Activated naive CD4-positive, alpha-beta T cell treated with anti-CD3 and anti-CD28 coated beads for 36 hours (primary cell): Measurements from ENCODE around the gene PADI3. TPM values are rescaled to one million over a fixed set of nuclear protein-coding genes. Genes with fewer than 3 reads are reported as not detected.

ENCODE experiments used
- CTCF ChIA-PET: fragments of 350-600 bp; sonication (Branson Sonifier 250); formaldehyde crosslinking; loops from one replicate; lab custom pipeline; 2021; ENCODE audit warnings: antibody characterized with exemption; lab: Charles Lee
- DNase-seq: peaks from one replicate; pipeline ENCODE4 v3.0.0-alpha.2; 2020
- H3K27ac Mint-ChIP-seq: one replicate; pipeline ENCODE4 v1.8.0; 2021; ENCODE audit warnings: mild to moderate bottlenecking, mixed read lengths
- H3K27me3 Mint-ChIP-seq: one replicate; pipeline ENCODE4 v1.8.0; 2021; ENCODE audit warnings: low read depth, mixed read lengths
- H3K36me3 Mint-ChIP-seq: one replicate; pipeline ENCODE4 v1.8.0; 2021; ENCODE audit warnings: low read depth, mixed read lengths
- H3K4me1 Mint-ChIP-seq: one replicate; pipeline ENCODE4 v1.8.0; 2021; ENCODE audit warnings: low read depth, mixed read lengths
- H3K4me3 Mint-ChIP-seq: one replicate; pipeline ENCODE4 v1.8.0; 2021; ENCODE audit warnings: mild to moderate bottlenecking, moderate library complexity, mixed read lengths
- H3K9me3 Mint-ChIP-seq: one replicate; pipeline ENCODE4 v1.8.0; 2021; ENCODE audit warnings: mixed read lengths
- intact Hi-C: fragments of 100-400 bp; cut with micrococcal nuclease; formaldehyde crosslinking; loops from one replicate; pipeline ENCODE4 v1.15.1; 2023
- total RNA-seq, 2 experiments: library from RNA; stranded (reverse); gene quantifications; one replicate each; pipeline ENCODE4 v1.2.3, GENCODE V29; 2021

Gene PADI3, protein sequence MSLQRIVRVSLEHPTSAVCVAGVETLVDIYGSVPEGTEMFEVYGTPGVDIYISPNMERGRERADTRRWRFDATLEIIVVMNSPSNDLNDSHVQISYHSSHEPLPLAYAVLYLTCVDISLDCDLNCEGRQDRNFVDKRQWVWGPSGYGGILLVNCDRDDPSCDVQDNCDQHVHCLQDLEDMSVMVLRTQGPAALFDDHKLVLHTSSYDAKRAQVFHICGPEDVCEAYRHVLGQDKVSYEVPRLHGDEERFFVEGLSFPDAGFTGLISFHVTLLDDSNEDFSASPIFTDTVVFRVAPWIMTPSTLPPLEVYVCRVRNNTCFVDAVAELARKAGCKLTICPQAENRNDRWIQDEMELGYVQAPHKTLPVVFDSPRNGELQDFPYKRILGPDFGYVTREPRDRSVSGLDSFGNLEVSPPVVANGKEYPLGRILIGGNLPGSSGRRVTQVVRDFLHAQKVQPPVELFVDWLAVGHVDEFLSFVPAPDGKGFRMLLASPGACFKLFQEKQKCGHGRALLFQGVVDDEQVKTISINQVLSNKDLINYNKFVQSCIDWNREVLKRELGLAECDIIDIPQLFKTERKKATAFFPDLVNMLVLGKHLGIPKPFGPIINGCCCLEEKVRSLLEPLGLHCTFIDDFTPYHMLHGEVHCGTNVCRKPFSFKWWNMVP
- total RNA-seq, result not detected

DNA sequence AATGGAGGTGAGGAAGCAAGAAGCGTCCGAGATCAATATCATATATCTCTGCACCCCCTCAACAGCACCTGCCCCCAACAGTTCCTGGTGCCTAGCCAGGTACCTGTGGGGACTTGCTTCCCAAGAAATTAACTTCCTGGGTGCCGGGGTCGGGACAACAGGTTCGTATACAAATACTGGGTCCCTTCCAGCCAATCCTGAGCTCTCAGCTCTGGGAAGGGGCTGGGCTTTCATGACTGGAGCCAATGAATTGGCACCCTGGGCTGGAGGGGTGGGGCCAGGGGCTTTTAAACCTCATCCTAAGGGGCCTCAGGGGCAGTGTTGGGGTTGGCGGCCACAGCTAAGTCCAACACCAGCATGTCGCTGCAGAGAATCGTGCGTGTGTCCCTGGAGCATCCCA lies at the start of gene PADI3:
PADI3 (plus strand) TSS at position 318 of the 400 bp plus-strand sequence; CDS start at position 358, 40 bp downstream.
- CTCF ChIA-PET, result no interaction called here
- Mint-ChIP-seq H3K4me3 (no peak within 1 kb of the TSS), H3K27ac (no peak within 1 kb of the TSS), H3K27me3 (peaks cover 3% of the 10 kb centered on the region), H3K4me1 (no peaks in the 10 kb centered on the region), H3K36me3 (no peaks in the 10 kb centered on the region), H3K9me3 (no peaks in the 10 kb centered on the region)
- DNase-seq, result no peak
- intact Hi-C loops, result no loop called here

DNA sequence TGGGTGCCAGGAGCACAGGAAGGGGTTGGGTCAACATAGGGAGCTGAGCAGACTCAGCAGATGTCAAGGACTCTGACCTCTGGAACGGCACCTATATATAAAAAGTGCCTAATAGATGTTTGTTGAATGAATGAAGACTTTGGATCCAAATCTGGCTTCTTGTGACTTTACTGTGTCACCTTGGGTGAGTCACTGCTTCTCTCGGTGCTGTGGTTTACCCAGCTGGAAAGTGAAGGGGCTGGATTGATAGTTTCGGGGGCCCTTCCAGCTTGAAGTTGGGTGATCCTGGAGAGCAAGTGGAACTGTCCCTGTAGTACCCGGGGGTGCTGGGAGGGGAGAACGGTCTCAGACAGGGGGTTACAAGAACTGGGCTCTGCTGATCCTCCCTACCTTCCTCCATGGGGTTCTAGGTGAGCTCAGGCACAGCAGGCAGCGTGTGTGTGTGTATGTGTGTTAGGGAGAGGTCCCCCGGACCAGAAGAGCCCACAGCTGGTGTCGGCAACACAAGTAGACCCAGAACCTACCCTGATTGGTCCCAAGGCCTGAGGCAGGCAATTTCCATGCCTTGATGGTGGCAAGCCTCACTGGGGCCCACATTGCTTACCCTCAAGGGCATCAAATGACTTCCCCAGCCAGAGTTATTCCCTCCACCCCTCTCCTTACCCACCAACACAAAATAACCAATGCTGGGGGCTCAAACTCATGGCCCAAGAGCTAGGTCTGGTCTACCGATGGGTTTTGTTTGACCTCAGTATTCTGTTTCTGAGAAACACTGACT lies 49.4 kb upstream of the PADI3 start:
- no peaks in the 10 kb centered on the region for H3K9me3 Mint-ChIP-seq
- intact Hi-C loops, result no loop called here
- peak; percentile 38 for DNase-seq
- H3K4me3 Mint-ChIP-seq, result no peak overlapping the region
- no peak overlapping the region for H3K27ac Mint-ChIP-seq
- CTCF ChIA-PET, result interaction anchor here (0.6 to 1.3 kb wide), 2 partner anchors 37 to 406 kb away, joined by 3 read pairs; no protein-coding TSS in a partner anchor
- H3K27me3 Mint-ChIP-seq, result peaks cover 2% of the 10 kb centered on the region
- H3K4me1 Mint-ChIP-seq, result peaks cover 37% of the 10 kb centered on the region
- no peaks in the 10 kb centered on the region for H3K36me3 Mint-ChIP-seq

DNA sequence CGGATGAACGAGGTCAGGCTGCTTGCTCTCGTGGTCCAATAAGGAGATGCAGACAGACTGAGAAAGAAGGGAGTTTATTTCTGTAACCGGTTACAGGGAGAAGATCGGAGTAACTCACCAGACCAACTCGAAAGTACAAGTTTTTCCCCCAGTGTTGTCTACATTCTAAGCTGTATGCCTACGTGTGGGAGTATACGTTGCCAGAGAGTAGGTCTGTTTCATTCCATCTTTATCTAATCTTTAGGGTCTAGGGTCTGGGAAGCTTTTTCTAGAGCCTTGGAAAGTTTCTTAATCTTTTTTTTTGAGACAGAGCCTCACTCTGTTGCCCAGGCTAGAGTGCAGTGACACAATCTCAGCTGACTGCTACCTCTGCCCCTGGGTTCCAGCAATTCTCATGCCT lies 48.7 kb upstream of the PADI3 start:
- Mint-ChIP-seq H3K27me3 (peaks cover 2% of the 10 kb centered on the region), H3K9me3 (no peaks in the 10 kb centered on the region), H3K4me1 (peaks cover 39% of the 10 kb centered on the region), H3K4me3 (no peak overlapping the region), H3K27ac (no peak overlapping the region), H3K36me3 (no peaks in the 10 kb centered on the region)
- CTCF ChIA-PET, result interaction anchor here (1.3 kb wide), 1 partner anchor 36 kb away, joined by 3 read pairs; no protein-coding TSS in a partner anchor
- intact Hi-C loops, result no loop called here
- no peak for DNase-seq

DNA sequence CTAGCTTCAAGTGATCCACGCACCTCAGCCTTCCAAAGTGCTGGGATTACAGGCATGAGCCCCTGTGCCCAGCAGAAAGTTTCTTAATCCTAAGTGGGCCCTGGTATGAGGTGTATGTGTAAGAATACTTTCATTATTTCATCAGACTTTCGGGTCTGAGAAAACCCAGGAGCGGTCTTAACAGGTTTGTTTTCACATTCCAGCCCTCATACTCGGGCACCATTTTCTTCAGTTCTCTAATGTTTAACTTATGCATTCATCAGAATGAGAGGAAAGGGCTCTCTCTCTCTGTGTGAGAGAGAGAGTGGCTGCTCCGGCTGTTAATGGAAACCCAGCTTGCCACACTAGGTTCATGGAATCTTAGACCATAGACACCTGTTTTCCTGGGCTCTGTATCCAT lies 48.1 kb upstream of the PADI3 start:
- no peak for DNase-seq
- H3K36me3 Mint-ChIP-seq, result no peaks in the 10 kb centered on the region
- peaks cover 39% of the 10 kb centered on the region for H3K4me1 Mint-ChIP-seq
- no peak overlapping the region for H3K4me3 Mint-ChIP-seq
- CTCF ChIA-PET, result interaction anchor here (1.3 kb wide), 1 partner anchor 36 kb away, joined by 3 read pairs; no protein-coding TSS in a partner anchor
- intact Hi-C loops, result no loop called here
- H3K9me3 Mint-ChIP-seq, result no peaks in the 10 kb centered on the region
- no peak overlapping the region for H3K27ac Mint-ChIP-seq
- H3K27me3 Mint-ChIP-seq, result peaks cover 5% of the 10 kb centered on the region

DNA sequence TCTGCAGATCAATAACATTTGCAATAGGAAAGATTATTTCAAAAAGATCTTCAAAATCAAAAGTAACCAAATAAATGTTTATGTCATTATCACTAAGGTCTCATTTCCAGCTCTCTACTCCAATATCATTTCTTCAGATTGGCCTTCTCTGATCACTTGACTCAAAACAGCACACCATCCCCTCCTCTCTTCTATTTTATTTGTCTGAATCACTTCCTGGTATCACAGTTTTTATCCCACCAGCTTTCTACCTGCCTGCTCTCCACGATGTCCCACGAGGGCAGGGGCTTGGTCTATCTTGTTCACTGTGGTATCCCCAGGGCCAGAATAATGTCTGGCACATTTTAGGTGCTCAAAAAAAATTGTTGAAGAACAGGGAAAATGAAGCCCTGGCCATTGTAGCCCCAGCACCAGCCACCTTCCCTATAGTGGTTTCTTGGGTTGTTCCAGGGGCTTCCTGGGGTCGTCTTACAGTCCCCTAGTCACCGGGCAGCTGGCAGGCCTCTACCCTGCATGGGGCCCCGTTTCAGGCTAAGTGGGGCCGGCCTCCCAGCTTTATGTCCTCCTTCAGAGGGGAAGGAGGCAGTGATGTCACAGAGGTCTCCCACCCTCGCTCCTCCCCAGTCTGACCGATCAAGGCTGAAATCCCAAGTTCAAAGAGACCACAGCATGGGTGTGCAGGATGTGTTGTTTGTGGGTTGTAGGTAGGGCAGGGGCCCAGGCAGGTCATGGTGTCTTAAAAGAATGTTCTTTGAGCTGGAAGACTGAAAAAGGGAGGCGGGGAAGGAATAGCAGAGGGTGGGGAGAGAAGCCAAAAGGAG lies 47.5 kb upstream of the PADI3 start:
- CTCF ChIA-PET, result interaction anchor here (0.6 kb wide), 1 partner anchor 87 kb away, joined by 3 read pairs; no protein-coding TSS in a partner anchor
- no peaks in the 10 kb centered on the region for H3K36me3 Mint-ChIP-seq
- peaks cover 6% of the 10 kb centered on the region for H3K27me3 Mint-ChIP-seq
- H3K27ac Mint-ChIP-seq, result no peak overlapping the region
- H3K9me3 Mint-ChIP-seq, result no peaks in the 10 kb centered on the region
- intact Hi-C loops, result no loop called here
- peaks cover 39% of the 10 kb centered on the region for H3K4me1 Mint-ChIP-seq
- no peak overlapping the region for H3K4me3 Mint-ChIP-seq
- peak; percentile 54 for DNase-seq

DNA sequence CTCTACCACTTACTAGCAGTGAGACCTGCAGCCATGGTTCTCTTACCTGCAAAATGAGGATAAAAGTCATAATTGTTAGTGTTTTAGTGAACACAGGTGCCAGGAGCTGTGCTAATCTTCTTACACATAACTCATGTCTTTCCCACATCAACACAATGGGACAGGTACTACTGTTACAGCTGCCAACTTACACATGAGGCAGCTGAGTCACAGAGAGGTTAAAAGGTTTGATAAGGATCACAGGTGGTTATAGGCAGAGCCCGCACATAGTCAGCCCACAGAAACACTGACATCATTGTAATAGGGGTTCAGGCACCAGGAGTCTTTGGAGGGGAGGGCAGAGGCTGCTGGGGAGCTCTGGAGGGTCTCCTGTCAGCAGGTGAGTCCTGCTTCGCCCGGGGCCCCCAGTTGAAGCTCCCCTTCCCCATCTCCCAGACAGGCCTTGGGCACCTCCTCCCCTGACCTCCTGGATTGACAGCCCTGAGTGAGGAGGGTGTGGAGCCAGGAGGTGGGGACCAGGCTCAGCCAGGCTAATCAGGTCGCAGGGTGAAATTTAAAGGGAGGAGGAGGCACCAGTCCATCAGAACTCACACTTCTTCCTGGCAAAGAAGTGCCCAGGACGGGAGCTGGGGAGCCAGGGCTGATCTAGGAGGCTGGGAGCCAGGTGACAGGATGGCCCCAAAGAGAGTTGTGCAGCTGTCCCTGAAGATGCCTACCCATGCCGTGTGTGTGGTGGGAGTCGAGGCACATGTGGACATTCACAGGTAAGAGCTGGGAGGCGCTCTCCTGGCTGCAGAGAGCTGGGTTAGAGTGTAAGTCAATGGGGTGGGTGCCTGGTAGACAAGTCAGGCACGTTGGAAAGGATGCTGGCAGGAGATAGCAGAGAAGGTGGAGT lies 44.1 kb upstream of the PADI3 start, which contains the start of gene PADI1:
PADI1 (plus strand) TSS at position 583 of the 895 bp plus-strand sequence; CDS start at position 673, 90 bp downstream.
- H3K27ac Mint-ChIP-seq, result no peak within 1 kb of the TSS
- H3K36me3 Mint-ChIP-seq, result no peaks in the 10 kb centered on the region
- intact Hi-C loops, result no loop called here
- no peaks in the 10 kb centered on the region for H3K9me3 Mint-ChIP-seq
- CTCF ChIA-PET, result no interaction called here
- H3K27me3 Mint-ChIP-seq, result peaks cover 8% of the 10 kb centered on the region
- peaks cover 52% of the 10 kb centered on the region for H3K4me1 Mint-ChIP-seq
- H3K4me3 Mint-ChIP-seq, result no peak within 1 kb of the TSS
- no peak for DNase-seq

DNA sequence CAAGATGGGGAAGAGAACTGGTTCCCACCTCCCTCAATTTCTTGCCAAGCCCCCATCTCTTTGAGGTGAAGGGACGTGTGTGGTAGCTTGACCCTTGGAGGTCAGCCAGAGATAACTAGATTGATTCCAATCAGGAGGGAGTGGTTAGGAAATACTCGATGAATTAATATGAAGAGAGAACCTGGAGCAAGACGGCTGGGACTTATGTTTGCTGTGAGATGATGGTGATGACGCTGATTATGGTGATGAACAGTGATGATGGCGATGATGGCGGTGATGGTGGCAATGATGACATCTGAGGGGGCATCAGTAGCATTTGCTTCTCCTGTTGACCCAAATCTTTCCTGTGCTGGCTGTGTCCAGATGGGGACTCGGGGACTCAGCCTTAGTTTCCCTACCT lies 43.2 kb upstream of the PADI3 start:
- Mint-ChIP-seq H3K27ac (no peak overlapping the region), H3K36me3 (no peaks in the 10 kb centered on the region), H3K4me3 (no peak overlapping the region), H3K27me3 (peaks cover 8% of the 10 kb centered on the region), H3K4me1 (peaks cover 47% of the 10 kb centered on the region), H3K9me3 (no peaks in the 10 kb centered on the region)
- DNase-seq, result no peak
- intact Hi-C loops, result no loop called here
- CTCF ChIA-PET, result no interaction called here

DNA sequence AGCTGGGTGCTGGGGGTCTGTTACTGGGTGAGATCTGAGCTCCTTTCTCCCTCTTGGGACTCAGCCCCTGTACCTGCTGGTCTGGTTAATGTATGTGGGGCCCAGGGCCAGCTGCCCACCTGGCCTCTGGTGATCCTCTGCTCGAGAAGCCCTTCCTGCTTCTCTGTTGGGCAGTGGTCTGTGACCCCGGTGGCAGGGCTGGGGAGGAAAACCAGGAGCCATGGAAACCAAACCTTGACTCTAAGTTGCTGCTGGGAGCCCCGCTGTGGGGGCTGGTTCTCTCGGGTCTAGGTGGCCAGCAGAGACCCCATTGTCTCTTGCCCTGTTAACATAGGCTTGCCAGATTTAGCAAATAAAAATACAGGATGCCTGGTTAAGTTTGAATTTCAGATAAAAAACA lies 42.7 kb upstream of the PADI3 start:
- no peaks in the 10 kb centered on the region for H3K36me3 Mint-ChIP-seq
- H3K4me1 Mint-ChIP-seq, result peaks cover 42% of the 10 kb centered on the region
- no peak overlapping the region for H3K4me3 Mint-ChIP-seq
- peaks cover 8% of the 10 kb centered on the region for H3K27me3 Mint-ChIP-seq
- CTCF ChIA-PET, result no interaction called here
- H3K27ac Mint-ChIP-seq, result no peak overlapping the region
- DNase-seq, result no peak
- H3K9me3 Mint-ChIP-seq, result no peaks in the 10 kb centered on the region
- intact Hi-C loops, result no loop called here

DNA sequence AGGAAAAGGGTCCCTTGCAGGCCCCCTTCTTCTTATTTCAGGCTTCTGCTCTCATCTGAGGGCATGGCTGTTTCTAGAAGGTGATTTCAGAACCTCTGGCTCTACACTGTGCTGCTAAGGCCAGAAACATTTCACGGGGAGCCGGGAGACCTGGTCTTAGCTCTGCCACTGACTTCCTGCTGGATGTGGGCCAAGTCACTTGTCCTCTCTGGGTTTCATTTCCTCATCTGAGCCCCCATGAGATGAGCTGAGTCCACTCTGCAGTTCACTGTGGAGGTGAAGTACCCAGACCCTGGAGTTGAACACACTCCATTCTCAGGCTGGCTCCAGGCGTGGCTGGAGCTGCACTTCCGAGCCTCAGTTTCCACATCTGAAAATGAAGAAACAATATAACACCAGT lies 41.9 kb upstream of the PADI3 start:
- Mint-ChIP-seq H3K4me3 (no peak overlapping the region), H3K27me3 (peaks cover 8% of the 10 kb centered on the region), H3K4me1 (peaks cover 37% of the 10 kb centered on the region), H3K27ac (no peak overlapping the region), H3K9me3 (no peaks in the 10 kb centered on the region), H3K36me3 (no peaks in the 10 kb centered on the region)
- intact Hi-C loops, result no loop called here
- no peak for DNase-seq
- CTCF ChIA-PET, result interaction anchor here (2.1 kb wide), 1 partner anchor 82 kb away, joined by 7 read pairs; no protein-coding TSS in a partner anchor

DNA sequence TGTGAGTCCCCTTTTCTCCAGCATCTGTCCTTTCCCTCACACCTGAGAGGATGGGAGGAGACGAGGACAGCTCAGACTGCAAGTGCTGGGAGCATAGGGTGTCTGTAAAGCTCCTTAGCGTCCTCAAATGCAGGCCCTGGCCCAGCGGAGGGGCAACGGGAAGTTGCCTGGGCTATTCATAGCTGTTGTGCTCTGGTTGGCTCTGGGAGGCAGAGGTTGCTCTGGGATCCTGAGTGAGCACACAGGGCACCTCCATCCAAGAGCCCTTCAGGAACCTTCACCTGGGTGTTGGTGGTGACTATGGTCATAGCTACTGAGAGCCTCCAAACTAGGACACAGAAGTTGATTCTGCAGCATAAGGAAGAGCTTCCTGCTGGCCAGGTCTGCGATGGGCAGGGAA lies 41.4 kb upstream of the PADI3 start:
- intact Hi-C loops, result no loop called here
- H3K27ac Mint-ChIP-seq, result no peak overlapping the region
- H3K36me3 Mint-ChIP-seq, result no peaks in the 10 kb centered on the region
- CTCF ChIA-PET, result interaction anchor here (1.0 to 2.1 kb wide), 2 partner anchors 30 to 82 kb away, joined by 4 to 7 read pairs; no protein-coding TSS in a partner anchor
- DNase-seq, result no peak
- H3K27me3 Mint-ChIP-seq, result peaks cover 13% of the 10 kb centered on the region
- no peaks in the 10 kb centered on the region for H3K9me3 Mint-ChIP-seq
- no peak overlapping the region for H3K4me3 Mint-ChIP-seq
- peaks cover 38% of the 10 kb centered on the region for H3K4me1 Mint-ChIP-seq
